ENCODE data around the gene IFT88.

DNA sequence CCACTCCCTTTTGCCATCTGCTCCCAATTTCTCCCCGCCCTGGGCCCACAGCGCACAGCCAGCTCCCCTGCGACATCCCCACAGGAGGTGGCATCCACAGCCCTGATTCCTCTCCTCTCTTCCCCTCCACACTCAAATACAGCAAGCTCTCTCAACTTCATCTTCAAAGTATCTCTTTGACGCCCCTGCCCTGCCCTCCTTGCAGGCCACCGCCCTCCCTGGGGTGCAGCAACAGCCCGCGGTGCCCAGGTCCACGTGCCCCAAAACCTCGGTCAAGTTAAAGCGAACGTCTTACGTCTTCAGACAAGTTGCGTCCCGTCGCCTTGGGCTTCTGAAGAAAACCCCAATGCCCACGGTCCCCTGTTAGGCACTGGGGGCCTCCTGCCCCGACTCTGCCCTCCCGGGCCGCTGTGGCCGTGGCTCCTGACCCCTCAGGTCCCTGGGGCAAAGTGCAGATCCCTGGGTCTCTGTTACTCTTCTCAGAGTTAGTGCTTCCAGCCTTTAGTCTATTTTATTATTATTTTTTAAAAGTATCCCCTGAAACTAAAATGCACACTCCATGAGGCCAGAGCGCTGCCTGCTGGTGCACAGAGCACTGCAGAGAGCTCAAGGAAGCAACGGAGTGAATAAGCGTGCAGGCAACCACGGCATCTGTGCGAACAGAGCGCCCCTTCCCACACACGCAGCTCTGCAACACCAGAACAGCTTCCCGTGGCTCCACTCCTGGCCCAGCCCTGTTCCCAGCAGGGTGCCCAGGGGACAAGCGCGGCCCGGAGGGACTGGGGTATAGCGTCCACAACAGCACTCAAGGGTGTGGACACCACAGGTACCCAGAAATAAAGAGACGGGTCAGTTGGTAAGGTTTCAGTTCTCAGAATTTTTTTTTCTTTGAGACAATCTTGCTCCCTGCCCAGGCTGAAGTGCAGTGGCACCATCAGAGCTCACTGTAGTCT is 163.0 kb downstream of the IFT88 start:
- TF ChIP-seq POLR2A (IDR thresholded peaks at IDR 0.05; ENCODE audit: low read depth, low read length) (no peak), POLR2AphosphoS5 (IDR thresholded peaks at IDR 0.05; ENCODE audit: low read depth, low read length) (no peak)
